DOHH2 (cell line): ENCODE measurements around the gene CD200.

Source experiments
- CTCF ChIP-seq: fragments of 200-600 bp; sonication (generic); IDR thresholded peaks from one replicate; pipeline ENCODE4 v1.5.1; 2014; ENCODE audit warnings: antibody characterized with exemption, mild to moderate bottlenecking, low read depth, low read length; ENCODE audit not compliant: poor library complexity, severe bottlenecking
- EZH2phosphoT487 ChIP-seq: fragments of 200-600 bp; sonication (generic); IDR thresholded peaks from 2 replicates; pipeline ENCODE4 v1.6.1; 2017; ENCODE audit warnings: borderline replicate concordance, mild to moderate bottlenecking, antibody characterized with exemption, low read length, moderate library complexity, mixed read lengths

DNA sequence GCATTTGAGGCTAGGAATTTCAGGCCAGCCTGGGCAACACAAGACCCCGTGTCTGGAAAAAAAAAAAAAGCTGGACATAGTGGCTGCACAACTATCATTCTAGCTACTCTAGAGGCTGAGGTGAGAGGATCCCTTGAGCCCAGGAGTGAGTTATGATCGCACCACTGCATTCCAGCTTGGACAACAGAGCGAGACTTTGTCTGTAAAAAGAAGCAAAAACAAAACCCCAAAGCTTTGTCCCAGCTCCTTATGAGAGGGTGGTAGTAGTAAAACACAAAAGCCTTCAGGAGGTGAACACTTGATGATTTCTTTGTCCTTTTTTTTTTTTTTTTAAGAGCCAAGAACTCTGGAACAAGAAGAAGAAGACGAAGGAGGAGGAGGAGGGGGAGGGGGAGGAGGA is 1.1 kb upstream of the CD200 start:
- TF ChIP-seq CTCF = no peak
- TF ChIP-seq EZH2phosphoT487 = no peak
